Stimulated activated CD8-positive, alpha-beta memory T cell treated with anti-CD3 and anti-CD28 coated beads, Interleukin-7, amount 100 ng/mL, for 24 hours (primary cell): ENCODE measurements around the gene LEF1.
A peak's percentile ranks its signal among the peaks of the same experiment; 100 is the strongest.
"Not testable (repeated sequence)": the region's sequence is repeated elsewhere in the genome, so short reads cannot be mapped to it uniquely, and the experiment has no call there.

Source experiments
- DNase-seq: peaks from one replicate; pipeline ENCODE4 v3.0.0-alpha.2; 2020; ENCODE audit warnings: low read depth

LEF1 gene

DNA sequence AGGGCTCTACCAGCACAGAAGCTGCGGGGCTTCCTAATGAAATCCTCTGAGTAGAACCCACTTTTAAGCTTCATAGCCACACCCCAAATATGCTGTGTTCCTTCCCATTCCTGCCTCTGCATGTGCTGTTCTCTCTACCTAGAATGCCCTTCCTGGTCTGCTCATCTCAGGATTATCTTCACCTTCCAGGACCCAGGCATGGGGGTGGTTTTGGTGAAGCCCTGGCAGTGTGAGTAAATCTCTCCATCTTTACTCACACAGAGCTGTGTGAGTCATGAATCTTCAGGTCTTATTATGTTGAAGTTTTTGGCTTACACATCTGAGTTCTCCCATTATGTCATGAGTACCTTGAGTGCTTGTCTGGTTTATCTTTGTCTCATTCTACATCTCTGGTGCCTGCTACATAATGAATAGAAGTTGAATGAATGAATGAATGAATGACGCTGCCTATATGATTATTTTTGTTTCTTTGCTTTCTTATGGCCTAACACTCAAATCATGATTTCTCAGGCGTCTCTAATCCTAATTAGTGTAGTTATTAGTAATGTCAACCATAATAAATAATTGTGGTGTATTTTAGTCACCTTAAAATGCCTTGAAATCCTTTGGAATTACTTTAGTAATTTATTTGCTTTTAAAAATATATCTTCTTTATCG, 137.2 kb downstream of the LEF1 start:
- no peak for DNase-seq

- peak; percentile 28 for DNase-seq
Measured at GRCh38 chr4:108030332-108030731, 138.4 kb downstream of the LEF1 start.

- DNase-seq: no peak
Measured at GRCh38 chr4:108029731-108030130, 139.0 kb downstream of the LEF1 start.

DNA sequence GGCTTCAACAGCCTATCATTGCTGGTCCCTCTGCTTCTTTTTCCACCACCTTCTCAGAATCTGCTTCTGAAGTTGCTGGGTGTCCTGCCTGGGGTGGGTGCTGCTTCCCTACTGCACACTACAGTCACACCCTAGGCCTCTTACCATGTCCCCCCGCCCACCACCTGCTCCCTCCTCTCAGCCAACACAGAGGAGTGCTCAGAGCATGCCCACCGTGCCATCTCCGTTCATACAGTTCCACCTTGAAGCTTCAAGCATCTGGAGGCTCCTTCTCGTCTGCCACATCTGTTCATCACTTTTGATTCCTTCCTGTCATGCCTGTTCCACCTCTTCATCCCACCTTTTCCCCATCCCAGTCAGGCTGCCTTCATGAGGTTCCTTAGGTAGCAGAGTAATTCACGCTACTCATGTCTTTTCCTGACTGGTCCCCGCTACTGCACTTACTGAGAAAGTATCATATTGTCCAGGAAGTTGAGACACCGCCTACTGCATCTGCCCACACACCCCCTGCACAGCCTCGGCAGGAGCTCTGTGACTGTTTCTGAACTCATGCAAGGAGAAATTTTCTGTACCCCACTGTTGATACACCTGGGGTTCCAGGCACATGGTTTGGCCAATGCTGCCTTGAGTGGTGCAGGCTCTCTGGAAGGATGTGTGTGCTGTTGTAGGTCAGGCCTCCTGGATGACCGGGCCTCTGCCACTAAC, 139.6 kb downstream of the LEF1 start:
- no peak for DNase-seq

- no peak for DNase-seq
Measured at GRCh38 chr4:108024878-108025165, 143.9 kb downstream of the LEF1 start.

- DNase-seq: no peak
Measured at GRCh38 chr4:108024085-108024877, 144.5 kb downstream of the LEF1 start.

- DNase-seq: no peak
Measured at GRCh38 chr4:108018884-108019187, 149.9 kb downstream of the LEF1 start.

- peak; percentile 81 for DNase-seq
Measured at GRCh38 chr4:108018040-108018883, 150.5 kb downstream of the LEF1 start.

GRCh38 chr4:108013955-108014354, 154.8 kb downstream of the LEF1 start:
- no peak for DNase-seq

- no peak for DNase-seq
Measured at GRCh38 chr4:108013327-108013726, 155.4 kb downstream of the LEF1 start.

DNA sequence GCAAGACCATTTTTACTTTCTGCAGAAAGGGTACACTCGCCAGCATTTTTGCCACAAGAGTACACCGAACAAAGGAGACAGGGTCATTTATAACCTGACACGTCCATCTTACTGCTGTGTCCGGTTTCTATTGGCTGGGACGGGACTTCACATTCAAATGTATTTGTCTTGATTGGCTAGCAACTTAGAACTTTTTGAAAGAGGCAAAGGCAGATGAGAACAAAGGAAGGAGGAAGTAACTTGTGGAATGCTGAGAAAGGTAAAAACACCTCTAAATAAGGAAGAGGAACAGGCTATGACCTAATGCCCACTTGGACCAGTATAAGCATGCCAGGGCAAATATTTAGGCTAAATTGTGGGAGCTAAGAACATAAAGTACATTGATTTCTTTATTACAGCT, 156.3 kb downstream of the LEF1 start:
- DNase-seq: not testable (repeated sequence)

GRCh38 chr4:108010167-108010566, 158.6 kb downstream of the LEF1 start:
- DNase-seq: no peak

GRCh38 chr4:108008721-108009120, 160.0 kb downstream of the LEF1 start:
- no peak for DNase-seq

DNA sequence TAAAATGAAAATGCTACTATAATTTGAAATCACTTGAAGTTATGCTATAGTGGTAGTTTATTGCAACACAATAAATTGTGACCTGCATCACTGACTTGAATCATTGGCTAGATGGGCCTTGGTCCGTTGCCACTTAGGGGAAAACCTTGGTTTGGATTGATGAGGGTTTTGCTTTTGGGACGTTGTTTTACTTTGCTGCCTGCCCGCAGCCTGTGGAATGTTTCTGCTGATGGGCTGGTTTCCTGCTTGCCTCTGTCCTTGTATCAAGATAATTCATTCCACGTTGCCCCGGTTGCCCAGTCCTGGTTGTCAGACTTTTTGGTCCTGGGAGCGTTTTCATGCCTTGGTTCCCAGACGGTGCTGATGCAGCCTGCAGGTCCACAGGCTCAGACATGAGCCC, 160.7 kb downstream of the LEF1 start:
- no peak for DNase-seq

DNA sequence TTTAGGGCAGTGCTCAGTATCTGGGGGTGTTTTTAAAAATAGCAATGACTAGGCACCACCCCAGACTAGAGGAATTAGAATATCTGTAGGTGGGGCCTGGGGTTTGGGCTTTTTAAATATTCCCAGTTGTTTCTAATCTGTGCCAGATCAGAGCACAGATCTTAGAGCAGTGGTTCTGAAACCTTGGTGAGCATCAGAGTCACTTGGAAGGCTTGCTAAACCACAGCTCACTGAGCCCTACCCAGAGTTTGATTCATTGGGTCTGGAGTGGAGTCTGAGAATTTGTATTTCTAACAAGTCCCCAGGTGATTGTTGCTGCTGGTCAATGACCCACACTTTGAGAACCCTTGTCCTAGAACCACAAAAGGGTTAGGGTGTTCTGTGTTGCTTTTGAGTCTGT, 162.4 kb downstream of the LEF1 start:
- no peak for DNase-seq

DNA sequence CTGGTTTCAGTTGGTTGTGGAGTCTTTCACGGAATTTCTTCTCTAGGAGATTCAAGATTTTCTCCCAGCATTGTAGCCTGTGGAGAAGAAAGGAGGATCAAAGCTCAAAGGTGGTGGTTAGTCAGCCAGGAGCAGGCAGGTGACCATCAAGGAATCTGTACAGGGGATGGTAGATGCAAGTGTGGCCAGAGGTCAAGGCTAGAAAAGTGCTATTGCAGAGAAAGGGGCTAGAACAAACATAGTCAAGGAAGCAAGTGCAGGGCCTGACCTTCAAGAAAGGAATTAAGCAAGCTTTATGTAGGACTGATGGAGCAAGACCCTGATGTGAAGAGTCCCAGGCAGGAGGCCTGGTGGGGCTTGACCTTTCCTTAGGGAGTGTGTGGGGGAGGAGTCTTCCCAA, 162.9 kb downstream of the LEF1 start:
- no peak for DNase-seq

GRCh38 chr4:108004646-108005045, 164.1 kb downstream of the LEF1 start:
- no peak for DNase-seq

DNA sequence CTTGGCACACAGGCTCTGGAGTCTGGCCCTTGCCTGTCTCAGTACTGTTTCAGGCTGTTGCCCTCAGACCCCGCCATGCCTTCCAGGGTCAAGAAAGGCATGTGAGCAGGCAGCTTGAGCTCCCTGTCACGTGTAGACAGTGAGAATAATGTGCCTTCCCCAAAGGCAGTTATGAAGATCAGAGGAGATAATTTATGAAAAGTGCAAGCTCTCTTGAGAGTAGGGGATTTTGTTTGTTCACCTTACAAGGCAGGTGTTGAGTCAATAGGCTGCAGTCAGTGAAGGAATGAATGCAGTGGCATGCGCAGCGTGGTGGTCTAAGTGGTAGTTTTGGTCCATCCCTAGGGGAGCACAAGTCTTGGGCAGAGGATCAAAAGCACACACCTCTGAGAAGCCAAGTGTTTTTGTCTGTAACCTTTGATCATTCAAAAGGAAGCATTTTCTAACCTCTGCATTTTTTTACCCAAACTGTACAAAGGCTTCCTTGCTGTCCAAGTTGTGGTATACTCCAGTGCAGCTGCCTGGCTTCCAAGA, 164.7 kb downstream of the LEF1 start:
- DNase-seq: no peak

DNA sequence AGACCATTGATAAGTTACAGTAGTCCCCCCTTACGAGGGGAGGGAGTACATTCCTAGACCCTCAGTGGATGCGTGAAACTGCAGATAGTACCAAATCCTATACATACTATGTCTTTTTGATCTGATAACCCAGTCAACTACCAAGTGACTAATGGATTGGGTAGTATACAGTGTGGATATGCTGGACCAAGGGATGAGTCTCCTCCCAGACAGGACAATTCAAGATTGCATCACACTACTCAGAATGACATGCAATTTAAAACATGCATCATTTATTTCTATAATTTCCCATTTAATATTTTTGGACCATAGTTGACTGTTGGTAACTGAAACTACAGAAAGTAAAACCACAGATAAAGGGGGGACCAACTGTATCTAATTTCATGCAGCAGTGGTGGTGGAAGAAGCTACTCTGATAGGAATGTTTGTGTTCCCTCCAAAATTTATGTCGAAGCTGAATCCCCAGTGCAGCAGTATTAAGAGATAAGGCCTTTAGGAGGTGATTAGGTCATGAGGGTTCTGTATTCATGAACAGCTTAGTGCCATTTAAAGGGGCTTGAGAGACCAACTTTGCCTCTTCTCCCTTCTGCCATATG, 167.1 kb downstream of the LEF1 start:
- DNase-seq: no peak

DNA sequence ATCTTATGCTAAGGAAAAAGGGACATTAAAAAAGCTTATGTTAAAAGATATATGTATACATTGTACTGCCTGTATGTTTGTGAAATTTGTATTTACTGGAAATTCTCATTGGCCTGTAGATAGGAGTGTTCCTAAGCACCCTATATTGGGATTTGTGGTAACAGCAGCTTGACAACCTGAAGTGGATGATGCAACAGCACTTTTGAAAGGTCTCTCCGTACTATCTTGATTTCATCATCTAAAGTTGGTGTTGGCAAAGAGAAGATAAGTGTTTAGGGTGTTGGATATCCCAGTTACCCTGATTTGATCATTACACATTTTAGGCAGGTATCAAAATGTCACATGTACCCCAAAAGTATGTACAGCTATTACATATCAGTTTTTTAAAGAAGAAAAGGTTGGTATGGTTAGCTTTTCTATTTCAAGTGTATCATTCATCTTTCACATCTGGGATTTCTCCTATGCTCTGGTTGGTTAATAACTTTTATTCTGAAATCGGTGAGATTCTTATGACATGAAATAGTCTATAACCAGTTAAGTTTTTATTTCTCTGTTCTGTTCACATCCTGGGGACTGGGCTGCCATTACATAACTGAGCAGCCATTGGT, 168.7 kb downstream of the LEF1 start:
- no peak for DNase-seq

DNA sequence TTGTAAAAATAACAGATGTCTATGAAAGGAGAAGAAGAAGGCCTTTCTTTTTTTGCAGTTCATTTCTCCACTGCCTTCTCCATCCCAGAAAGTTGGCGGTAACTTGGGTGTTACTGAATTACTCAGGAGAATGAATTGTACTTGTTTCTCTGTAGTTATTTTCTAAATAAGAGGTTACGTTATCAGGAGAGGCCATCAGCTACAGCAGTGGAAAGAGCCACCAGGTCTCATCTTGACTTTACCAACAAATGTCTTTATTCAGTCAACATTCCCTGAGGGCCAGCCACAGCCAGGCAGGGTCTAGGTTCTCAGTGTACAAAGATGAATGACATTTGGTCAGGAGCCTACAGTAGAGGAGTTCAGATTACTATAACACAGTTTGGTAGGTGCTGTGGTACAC, 170.9 kb downstream of the LEF1 start:
- DNase-seq: no peak
